GM12891 (cell line): ENCODE results near the gene CDH6.

Experiments used
- PAX5 ChIP-seq: IDR thresholded peaks from 2 replicates; pipeline ENCODE4 v1.6.1; 2011; ENCODE audit warnings: low read length, moderate library complexity, mild to moderate bottlenecking; ENCODE audit not compliant: insufficient read depth, severe bottlenecking
- POLR2A ChIP-seq: IDR thresholded peaks from 2 replicates; pipeline ENCODE4 v1.6.1; 2011; ENCODE audit warnings: low read depth, low read length, control low read depth
- POLR2AphosphoS5 ChIP-seq: IDR thresholded peaks from 2 replicates; pipeline ENCODE4 v1.6.1; 2011; ENCODE audit warnings: low read depth, low read length, control low read depth
- POU2F2 ChIP-seq: IDR thresholded peaks from 2 replicates; pipeline ENCODE4 v1.6.1; 2011; ENCODE audit warnings: low read depth, mild to moderate bottlenecking, control low read depth, low read length, moderate library complexity
- SPI1 ChIP-seq: IDR thresholded peaks from 2 replicates; pipeline ENCODE4 v1.6.1; 2011; ENCODE audit warnings: low read depth, low read length, control low read depth
- TAF1 ChIP-seq: IDR thresholded peaks from 2 replicates; pipeline ENCODE4 v1.6.1; 2011; ENCODE audit warnings: low read depth, low read length, control low read depth

GRCh38 chr5:31362931-31363568 is 169.6 kb downstream of the CDH6 start:
- TF ChIP-seq TAF1, result no peak
- TF ChIP-seq POLR2AphosphoS5, result no peak
- TF ChIP-seq POLR2A, result no peak
- TF ChIP-seq PAX5, result no peak
- no peak for TF ChIP-seq SPI1
- no peak for TF ChIP-seq POU2F2
